NCI-H2029 (cell line): ENCODE data around the gene FANCB.

ENCODE experiments used
- DNase-seq: peaks from one replicate; lab custom pipeline; 2025; lab: John Stamatoyannopoulos, UW

Gene FANCB

GRCh38 chrX:14832586-14832985 is 40.3 kb downstream of the FANCB start:
- DNase-seq: no peak

- DNase-seq: no peak
Measured at GRCh38 chrX:14832151-14832550, 40.7 kb downstream of the FANCB start.

- no peak for DNase-seq
Measured at GRCh38 chrX:14829643-14830042, 43.2 kb downstream of the FANCB start.

GRCh38 chrX:14826319-14826718 is 46.5 kb downstream of the FANCB start:
- no peak for DNase-seq

GRCh38 chrX:14825851-14826250 is 47.0 kb downstream of the FANCB start:
- no peak for DNase-seq

GRCh38 chrX:14819769-14820168 is 53.1 kb downstream of the FANCB start:
- DNase-seq: no peak

GRCh38 chrX:14817571-14817970 is 55.3 kb downstream of the FANCB start:
- no peak for DNase-seq

- DNase-seq: no peak
Measured at GRCh38 chrX:14802943-14803710, 69.7 kb downstream of the FANCB start.

GRCh38 chrX:14801136-14801535 is 71.7 kb downstream of the FANCB start:
- DNase-seq: no peak

- no peak for DNase-seq
Measured at GRCh38 chrX:14798805-14799397, 74.0 kb downstream of the FANCB start.
